ENCODE results near the gene SEC16A. TPM values are rescaled to one million over a fixed set of nuclear protein-coding genes. Genes with fewer than 3 reads are reported as not detected.

SEC16A gene
- total RNA-seq, 1 donor from 2014 or later, result 79.2 TPM

- Mint-ChIP-seq H3K4me1 (no peaks in the 10 kb centered on the region), H3K9me3 (no peaks in the 10 kb centered on the region), H3K27ac (no peak overlapping the region), H3K27me3 (no peaks in the 10 kb centered on the region), H3K4me3 (no peak overlapping the region), H3K36me3 (ENCODE audit: low read depth) (peaks cover 21% of the 10 kb centered on the region)
- intact Hi-C loops (cut with micrococcal nuclease), result no loop called here
- no peak for DNase-seq
Observed at GRCh38 chr9:136512651-136513071, 29.8 kb upstream of the SEC16A start.

- no peaks in the 10 kb centered on the region for H3K9me3 Mint-ChIP-seq
- no peak overlapping the region for H3K27ac Mint-ChIP-seq
- peaks cover 20% of the 10 kb centered on the region for H3K36me3 Mint-ChIP-seq (ENCODE audit: low read depth)
- no peak overlapping the region for H3K4me3 Mint-ChIP-seq
- intact Hi-C loops (cut with micrococcal nuclease), result no loop called here
- no peak for DNase-seq
- no peaks in the 10 kb centered on the region for H3K27me3 Mint-ChIP-seq
- no peaks in the 10 kb centered on the region for H3K4me1 Mint-ChIP-seq
Observed at GRCh38 chr9:136511670-136512592, 29.1 kb upstream of the SEC16A start.

GRCh38 chr9:136511144-136511669 lies 28.4 kb upstream of the SEC16A start:
- Mint-ChIP-seq H3K36me3 (ENCODE audit: low read depth) (peaks cover 20% of the 10 kb centered on the region), H3K4me3 (no peak overlapping the region), H3K4me1 (no peaks in the 10 kb centered on the region), H3K27me3 (no peaks in the 10 kb centered on the region), H3K27ac (no peak overlapping the region), H3K9me3 (no peaks in the 10 kb centered on the region)
- intact Hi-C loops (cut with micrococcal nuclease), result no loop called here
- no peak for DNase-seq

GRCh38 chr9:136510561-136510960 lies 27.7 kb upstream of the SEC16A start:
- Mint-ChIP-seq H3K4me1 (no peaks in the 10 kb centered on the region), H3K27me3 (no peaks in the 10 kb centered on the region), H3K4me3 (no peak overlapping the region), H3K27ac (no peak overlapping the region), H3K36me3 (ENCODE audit: low read depth) (peaks cover 24% of the 10 kb centered on the region), H3K9me3 (no peaks in the 10 kb centered on the region)
- intact Hi-C loops (cut with micrococcal nuclease), result no loop called here
- DNase-seq, result no peak

GRCh38 chr9:136509549-136509948 lies 26.7 kb upstream of the SEC16A start:
- DNase-seq, result no peak
- no peaks in the 10 kb centered on the region for H3K9me3 Mint-ChIP-seq
- H3K27me3 Mint-ChIP-seq, result no peaks in the 10 kb centered on the region
- no peaks in the 10 kb centered on the region for H3K4me1 Mint-ChIP-seq
- peaks cover 26% of the 10 kb centered on the region for H3K36me3 Mint-ChIP-seq (ENCODE audit: low read depth)
- intact Hi-C loops (cut with micrococcal nuclease), result no loop called here
- H3K4me3 Mint-ChIP-seq, result no peak overlapping the region
- H3K27ac Mint-ChIP-seq, result no peak overlapping the region

GRCh38 chr9:136508729-136509500 lies 26.1 kb upstream of the SEC16A start:
- no peaks in the 10 kb centered on the region for H3K9me3 Mint-ChIP-seq
- H3K36me3 Mint-ChIP-seq (ENCODE audit: low read depth), result peaks cover 26% of the 10 kb centered on the region
- no peak overlapping the region for H3K27ac Mint-ChIP-seq
- H3K27me3 Mint-ChIP-seq, result no peaks in the 10 kb centered on the region
- intact Hi-C loops (cut with micrococcal nuclease), result no loop called here
- H3K4me1 Mint-ChIP-seq, result no peaks in the 10 kb centered on the region
- no peak overlapping the region for H3K4me3 Mint-ChIP-seq
- DNase-seq, result no peak

- Mint-ChIP-seq H3K9me3 (no peaks in the 10 kb centered on the region), H3K4me3 (no peak overlapping the region), H3K27me3 (no peaks in the 10 kb centered on the region), H3K27ac (no peak overlapping the region), H3K4me1 (no peaks in the 10 kb centered on the region), H3K36me3 (ENCODE audit: low read depth) (peaks cover 25% of the 10 kb centered on the region)
- no peak for DNase-seq
- intact Hi-C loops (cut with micrococcal nuclease), result no loop called here
Observed at GRCh38 chr9:136507992-136508375, 25.1 kb upstream of the SEC16A start.

GRCh38 chr9:136507221-136507991 lies 24.6 kb upstream of the SEC16A start:
- H3K36me3 Mint-ChIP-seq (ENCODE audit: low read depth), result peaks cover 27% of the 10 kb centered on the region
- no peak for DNase-seq
- intact Hi-C loops (cut with micrococcal nuclease), result no loop called here
- H3K4me1 Mint-ChIP-seq, result no peaks in the 10 kb centered on the region
- H3K27ac Mint-ChIP-seq, result no peak overlapping the region
- no peaks in the 10 kb centered on the region for H3K9me3 Mint-ChIP-seq
- H3K4me3 Mint-ChIP-seq, result no peak overlapping the region
- no peaks in the 10 kb centered on the region for H3K27me3 Mint-ChIP-seq

- Mint-ChIP-seq H3K27me3 (no peaks in the 10 kb centered on the region), H3K36me3 (ENCODE audit: low read depth) (peaks cover 26% of the 10 kb centered on the region), H3K4me1 (no peaks in the 10 kb centered on the region), H3K27ac (no peak overlapping the region), H3K4me3 (no peak overlapping the region), H3K9me3 (no peaks in the 10 kb centered on the region)
- DNase-seq, result no peak
- intact Hi-C loops (cut with micrococcal nuclease), result no loop called here
Observed at GRCh38 chr9:136506425-136506824, 23.6 kb upstream of the SEC16A start.

- Mint-ChIP-seq H3K4me1 (no peaks in the 10 kb centered on the region), H3K27me3 (no peaks in the 10 kb centered on the region), H3K9me3 (no peaks in the 10 kb centered on the region), H3K36me3 (ENCODE audit: low read depth) (peaks cover 24% of the 10 kb centered on the region), H3K27ac (no peak overlapping the region), H3K4me3 (no peak overlapping the region)
- no peak for DNase-seq
- intact Hi-C loops (cut with micrococcal nuclease), result no loop called here
Observed at GRCh38 chr9:136505406-136506403, 22.9 kb upstream of the SEC16A start.

- Mint-ChIP-seq H3K9me3 (no peaks in the 10 kb centered on the region), H3K4me3 (no peak overlapping the region), H3K4me1 (no peaks in the 10 kb centered on the region), H3K36me3 (ENCODE audit: low read depth) (peaks cover 30% of the 10 kb centered on the region), H3K27me3 (no peaks in the 10 kb centered on the region), H3K27ac (no peak overlapping the region)
- intact Hi-C loops (cut with micrococcal nuclease), result no loop called here
- no peak for DNase-seq
Observed at GRCh38 chr9:136504512-136505348, 21.9 kb upstream of the SEC16A start.

- DNase-seq, result no peak
- Mint-ChIP-seq H3K36me3 (ENCODE audit: low read depth) (peaks cover 28% of the 10 kb centered on the region), H3K4me3 (no peak overlapping the region), H3K9me3 (no peaks in the 10 kb centered on the region), H3K27ac (no peak overlapping the region), H3K27me3 (no peaks in the 10 kb centered on the region), H3K4me1 (no peaks in the 10 kb centered on the region)
- intact Hi-C loops (cut with micrococcal nuclease), result no loop called here
Observed at GRCh38 chr9:136502940-136503550, 20.2 kb upstream of the SEC16A start.
